Gastroesophageal sphincter (tissue), 3 donors: Measurements from ENCODE around the gene COL15A1.

Experiments used
- CTCF ChIP-seq, 4 experiments: fragments of 200-600 bp in 2 of 4; fragments of 450-650 bp in 2 of 4; sonication (generic) in 1 of 4; IDR thresholded peaks; one replicate each; pipeline ENCODE4 v1.5.1; 2017 to 2019; ENCODE audit warnings: antibody characterized with exemption in 4 of 4, mild to moderate bottlenecking in 2 of 4, moderate library complexity in 2 of 4
- EP300 ChIP-seq: sonication (generic); formaldehyde crosslinking; IDR thresholded peaks from one replicate; pipeline ENCODE4 v1.6.1; 2017; ENCODE audit warnings: antibody characterized with exemption, mild to moderate bottlenecking
- POLR2AphosphoS5 ChIP-seq: sonication (generic); formaldehyde crosslinking; IDR thresholded peaks from one replicate; pipeline ENCODE4 v1.6.1; 2017; ENCODE audit warnings: antibody characterized with exemption

GRCh38 chr9:98967680-98968079, 24.0 kb downstream of the COL15A1 start:
- TF ChIP-seq CTCF (IDR thresholded peaks at IDR 0.05) (no peak), POLR2AphosphoS5 (no peak), EP300 (no peak)
